Measurements from ENCODE around the gene RNF123. TPM values are rescaled to one million over a fixed set of nuclear protein-coding genes. Genes with fewer than 3 reads are reported as not detected.

Gene RNF123
- total RNA-seq, 1 experiment from 2014 or later = 40.6 TPM

DNA sequence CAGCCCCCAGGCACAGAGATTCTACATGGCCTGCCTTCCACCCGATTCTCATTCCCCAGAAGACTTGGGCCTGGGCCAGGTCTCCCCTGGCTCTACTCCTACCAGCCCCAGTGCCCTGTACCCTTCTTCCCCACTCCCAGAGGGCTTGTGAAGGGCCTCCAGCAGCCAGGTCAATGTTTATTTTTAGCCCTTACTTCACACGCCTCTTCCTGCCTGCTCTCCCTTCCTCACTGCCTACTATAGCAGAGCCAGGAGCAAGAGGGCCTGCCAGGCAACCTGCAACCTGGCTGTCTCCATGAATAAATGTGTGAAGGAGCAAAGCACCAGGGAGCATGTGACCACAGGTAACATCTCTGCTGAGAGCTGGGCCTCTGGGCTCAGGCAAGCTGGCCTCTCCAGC, 41.6 kb upstream of the RNF123 start:
- Histone ChIP-seq H3K9me3 (ENCODE audit: control insufficient read depth, low read depth, low read length) (no peaks in the 10 kb centered on the region), H4K91ac (ENCODE audit: insufficient read length, low read depth, low read length) (no peak overlapping the region), H3K56ac (ENCODE audit: insufficient read length, low read depth, low read length) (no peak overlapping the region), H2BK5ac (ENCODE audit: insufficient read length, low read length) (no peak overlapping the region), H3K27me3 (ENCODE audit: insufficient read depth, low read length) (no peaks in the 10 kb centered on the region), H3K9ac (ENCODE audit: extremely low read depth, insufficient read length, low read length) (no peak overlapping the region), H3K23ac (ENCODE audit: insufficient read length, low read depth, low read length) (no peak overlapping the region), H2AK5ac (ENCODE audit: insufficient read length, low read length) (no peak overlapping the region), H3K23me2 (ENCODE audit: insufficient read length, low read depth, low read length, poor library complexity, severe bottlenecking) (no peaks in the 10 kb centered on the region), H3K4me2 (ENCODE audit: insufficient read depth, insufficient read length, low read length) (no peak overlapping the region), H3K79me1 (ENCODE audit: insufficient read depth, low read depth, low read length, poor library complexity, severe bottlenecking) (no peaks in the 10 kb centered on the region), H3K4ac (ENCODE audit: low read depth, low read length) (no peak overlapping the region), H2BK120ac (ENCODE audit: low read depth, low read length, poor library complexity, severe bottlenecking) (no peak overlapping the region), H4K8ac (replicated peaks; ENCODE audit: insufficient read length, low read depth, low read length) (no peak overlapping the region), H2BK15ac (ENCODE audit: low read depth, low read length) (no peak overlapping the region), H3K27ac (ENCODE audit: insufficient read length, low read depth, low read length) (no peak overlapping the region), H4K5ac (ENCODE audit: insufficient read length, low read depth, low read length) (no peak overlapping the region), H3K18ac (ENCODE audit: insufficient read length, low read depth, low read length) (no peak overlapping the region), H3K14ac (ENCODE audit: insufficient read depth, low read length) (no peak overlapping the region; the same call in 1 of the 2 replicates), H3K79me2 (ENCODE audit: insufficient read depth, low read length) (no peaks in the 10 kb centered on the region), H4K20me1 (ENCODE audit: control insufficient read depth, insufficient read depth, insufficient read length) (no peaks in the 10 kb centered on the region), H3T11ph (ENCODE audit: low read length) (no peak overlapping the region), H3K4me1 (ENCODE audit: insufficient read depth, low read length) (no peaks in the 10 kb centered on the region), H2BK12ac (ENCODE audit: insufficient read length, low read depth, low read length) (no peak overlapping the region), H2AFZ (ENCODE audit: low read length) (no peak overlapping the region), H2BK20ac (ENCODE audit: low read depth, low read length, poor library complexity, severe bottlenecking) (no peak overlapping the region)
- no peaks in the 10 kb centered on the region for H3K9me3 Mint-ChIP-seq
- WGBS (ENCODE audit: extremely low coverage, insufficient read length, low lambda C conversion rate) = no CpG with 5 or more reads among the region's 2 CpGs
- H3K4me1 Mint-ChIP-seq = no peaks in the 10 kb centered on the region
- TF ChIP-seq, protein P1, sequence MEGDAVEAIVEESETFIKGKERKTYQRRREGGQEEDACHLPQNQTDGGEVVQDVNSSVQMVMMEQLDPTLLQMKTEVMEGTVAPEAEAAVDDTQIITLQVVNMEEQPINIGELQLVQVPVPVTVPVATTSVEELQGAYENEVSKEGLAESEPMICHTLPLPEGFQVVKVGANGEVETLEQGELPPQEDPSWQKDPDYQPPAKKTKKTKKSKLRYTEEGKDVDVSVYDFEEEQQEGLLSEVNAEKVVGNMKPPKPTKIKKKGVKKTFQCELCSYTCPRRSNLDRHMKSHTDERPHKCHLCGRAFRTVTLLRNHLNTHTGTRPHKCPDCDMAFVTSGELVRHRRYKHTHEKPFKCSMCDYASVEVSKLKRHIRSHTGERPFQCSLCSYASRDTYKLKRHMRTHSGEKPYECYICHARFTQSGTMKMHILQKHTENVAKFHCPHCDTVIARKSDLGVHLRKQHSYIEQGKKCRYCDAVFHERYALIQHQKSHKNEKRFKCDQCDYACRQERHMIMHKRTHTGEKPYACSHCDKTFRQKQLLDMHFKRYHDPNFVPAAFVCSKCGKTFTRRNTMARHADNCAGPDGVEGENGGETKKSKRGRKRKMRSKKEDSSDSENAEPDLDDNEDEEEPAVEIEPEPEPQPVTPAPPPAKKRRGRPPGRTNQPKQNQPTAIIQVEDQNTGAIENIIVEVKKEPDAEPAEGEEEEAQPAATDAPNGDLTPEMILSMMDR (conservative IDR thresholded peaks at IDR 0.05) = no peak
- H3K27me3 Mint-ChIP-seq (ENCODE audit: low read depth) = no peaks in the 10 kb centered on the region
- H3K36me3 Mint-ChIP-seq (ENCODE audit: insufficient read depth in 1 of 3, low read depth in 3 of 3) = no peaks in the 10 kb centered on the region; a peak in 1 of 7 replicates
- H3K4me3 Mint-ChIP-seq = no peak overlapping the region
- DNase-seq = no peak
- no peak overlapping the region for H3K27ac Mint-ChIP-seq

All from H9 (cell line).